GM21737 (cell line): ENCODE data around the gene INPP5B.
"Not testable (repeated sequence)": the region's sequence is repeated elsewhere in the genome, so short reads cannot be mapped to it uniquely, and the experiment has no call there.

ENCODE experiments used
- ATAC-seq: cut with Tn5 transposase; IDR thresholded peaks from one replicate; pipeline ENCODE4 v1.9.1; 2021; ENCODE audit warnings: mild to moderate bottlenecking, moderate library complexity; ENCODE audit not compliant: unreplicated experiment

INPP5B gene

DNA sequence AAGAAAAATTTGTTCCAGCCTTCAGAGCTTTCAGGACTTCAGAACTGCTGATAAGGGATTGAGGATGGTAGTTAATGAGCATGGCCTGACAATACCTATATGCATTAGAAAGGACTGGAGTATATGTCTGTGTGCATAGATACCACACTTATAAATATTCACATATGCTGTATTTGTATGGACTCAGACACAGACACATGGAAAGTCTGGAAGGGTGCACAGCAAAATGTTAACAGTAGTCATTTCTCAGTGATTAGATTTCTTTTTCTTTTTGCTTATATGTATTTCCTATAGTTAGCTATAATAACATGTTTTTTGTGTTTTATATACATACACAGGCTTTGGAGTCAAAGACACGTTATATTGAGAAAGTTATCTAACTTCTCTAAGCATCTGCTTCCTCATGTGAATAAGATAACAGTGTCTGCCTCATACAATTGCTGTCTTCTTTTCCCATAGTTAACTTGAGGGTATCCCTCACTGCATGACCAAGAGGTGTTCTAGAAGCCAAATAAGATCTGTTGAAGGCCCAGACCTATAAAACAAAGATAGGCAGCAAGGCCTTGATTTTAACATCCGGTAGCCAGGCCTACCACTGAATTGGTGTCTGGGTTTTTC lies 31.3 kb downstream of the INPP5B start:
- ATAC-seq, result no peak

DNA sequence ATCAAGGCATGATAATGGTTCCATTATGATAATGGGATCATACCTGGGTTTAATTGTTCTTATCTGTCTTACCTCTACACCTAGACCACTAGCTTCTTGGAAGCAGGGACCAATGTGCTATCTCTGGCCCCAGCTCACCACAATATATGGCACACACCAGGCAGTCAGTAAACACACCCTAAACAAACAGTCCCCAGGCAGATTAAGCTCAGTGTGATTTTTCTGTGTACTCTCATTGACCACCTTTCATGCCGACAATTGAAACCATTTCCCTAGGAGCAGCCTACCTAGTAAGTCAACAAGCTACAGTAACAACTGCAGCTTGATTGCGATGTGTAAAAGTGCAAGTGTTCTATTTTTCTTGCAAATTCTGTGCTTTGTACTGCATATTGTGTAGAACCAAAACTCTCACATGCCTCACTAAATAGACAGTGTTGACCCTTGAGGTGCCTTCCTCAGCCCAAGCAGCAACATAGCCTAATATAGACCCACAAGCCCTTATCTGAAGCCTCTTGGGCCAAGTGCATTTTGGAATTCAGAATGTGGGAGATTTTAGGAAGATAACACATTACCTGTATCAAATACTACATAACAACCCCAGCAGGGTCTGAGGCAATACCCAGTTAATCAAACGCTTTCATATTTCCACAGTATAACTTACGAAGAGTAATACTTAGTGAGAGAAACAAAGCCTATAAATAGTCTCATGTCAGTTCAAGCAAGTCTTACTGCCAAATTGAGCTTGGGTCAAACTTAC lies 32.0 kb downstream of the INPP5B start:
- no peak for ATAC-seq

DNA sequence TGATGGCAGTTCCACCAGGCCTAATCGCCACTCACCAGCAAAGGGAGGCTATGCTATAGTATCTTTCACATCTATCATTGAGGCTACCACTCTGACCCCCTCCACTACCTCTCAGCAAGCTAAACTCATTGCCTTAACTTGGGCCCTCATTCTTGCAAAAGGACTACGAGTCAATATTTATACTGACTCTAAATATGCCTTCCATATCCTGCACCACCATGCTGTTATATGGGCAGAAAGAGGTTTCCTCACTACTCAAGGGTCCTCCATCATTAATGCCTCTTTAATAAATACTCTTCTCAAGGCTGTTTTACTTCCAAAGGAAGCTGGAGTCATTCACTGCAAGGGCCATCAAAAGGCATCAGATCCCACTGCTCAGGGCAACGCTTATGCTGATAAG lies 35.4 kb downstream of the INPP5B start:
- ATAC-seq, result not testable (repeated sequence)

GRCh38 chr1:37910886-37911285 lies 36.0 kb downstream of the INPP5B start:
- not testable (repeated sequence) for ATAC-seq

GRCh38 chr1:37908531-37908930 lies 38.3 kb downstream of the INPP5B start:
- not testable (repeated sequence) for ATAC-seq

GRCh38 chr1:37907416-37908125 lies 39.3 kb downstream of the INPP5B start:
- not testable (repeated sequence) for ATAC-seq

DNA sequence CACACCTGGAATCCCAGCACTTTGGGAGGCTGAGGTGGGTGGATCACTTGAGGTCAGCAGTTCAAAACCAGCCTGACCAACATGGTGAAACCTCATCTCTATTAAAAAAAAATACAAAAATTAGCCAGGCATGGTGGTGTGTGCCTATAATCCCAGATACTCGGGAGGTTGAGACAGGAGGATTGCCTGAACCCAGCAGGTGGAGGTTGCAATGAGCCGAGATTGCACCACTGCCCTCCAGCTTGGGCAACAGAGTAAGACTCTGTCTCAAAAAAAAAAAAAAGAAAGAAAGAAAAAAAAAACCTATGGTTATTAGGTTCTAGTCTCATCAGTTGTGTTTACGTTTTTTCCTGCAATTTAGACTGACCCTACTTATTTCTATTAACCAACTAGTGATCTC lies 40.3 kb downstream of the INPP5B start:
- not testable (repeated sequence) for ATAC-seq

DNA sequence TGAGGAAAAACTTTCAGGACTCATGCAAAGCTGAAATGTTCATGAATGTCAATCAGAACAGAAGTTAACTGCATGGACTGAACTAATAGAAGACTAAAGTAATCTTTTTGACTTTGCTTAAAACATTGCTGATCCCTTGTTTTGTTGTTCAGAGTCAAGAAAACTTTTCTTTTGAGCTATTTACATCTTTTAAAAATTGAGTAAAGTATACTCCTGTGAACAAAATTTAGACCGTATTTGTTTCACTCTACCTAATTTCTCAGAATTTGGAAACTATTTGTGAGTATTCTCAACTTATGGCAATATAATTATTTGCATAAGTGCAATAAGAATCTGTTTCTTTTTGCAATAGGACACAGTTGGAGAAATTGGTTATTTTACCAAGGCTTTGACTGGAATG lies 41.1 kb downstream of the INPP5B start:
- no peak for ATAC-seq

DNA sequence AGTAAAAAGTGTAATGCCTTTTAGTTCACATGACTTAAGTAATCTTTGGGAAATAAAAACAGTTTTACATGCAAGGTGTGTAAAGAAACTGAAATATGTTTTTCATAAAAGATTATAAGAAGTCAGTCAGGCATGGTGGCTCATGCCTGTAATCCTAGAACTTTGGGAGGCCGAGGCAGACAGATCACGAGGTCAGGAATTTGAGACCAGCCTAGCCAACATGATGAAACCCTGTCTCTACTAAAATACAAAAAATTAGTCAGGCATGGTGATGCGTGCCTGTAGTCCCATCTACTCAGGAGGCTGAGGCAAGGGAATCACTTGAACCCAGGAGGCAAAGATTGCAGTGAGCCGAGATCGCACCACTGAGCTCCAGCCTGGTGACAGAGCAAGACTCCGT lies 42.9 kb downstream of the INPP5B start:
- not testable (repeated sequence) for ATAC-seq

- ATAC-seq, result no peak
Measured at GRCh38 chr1:37902983-37903382, 43.9 kb downstream of the INPP5B start.

- ATAC-seq, result no peak
Measured at GRCh38 chr1:37901893-37902225, 45.0 kb downstream of the INPP5B start.

DNA sequence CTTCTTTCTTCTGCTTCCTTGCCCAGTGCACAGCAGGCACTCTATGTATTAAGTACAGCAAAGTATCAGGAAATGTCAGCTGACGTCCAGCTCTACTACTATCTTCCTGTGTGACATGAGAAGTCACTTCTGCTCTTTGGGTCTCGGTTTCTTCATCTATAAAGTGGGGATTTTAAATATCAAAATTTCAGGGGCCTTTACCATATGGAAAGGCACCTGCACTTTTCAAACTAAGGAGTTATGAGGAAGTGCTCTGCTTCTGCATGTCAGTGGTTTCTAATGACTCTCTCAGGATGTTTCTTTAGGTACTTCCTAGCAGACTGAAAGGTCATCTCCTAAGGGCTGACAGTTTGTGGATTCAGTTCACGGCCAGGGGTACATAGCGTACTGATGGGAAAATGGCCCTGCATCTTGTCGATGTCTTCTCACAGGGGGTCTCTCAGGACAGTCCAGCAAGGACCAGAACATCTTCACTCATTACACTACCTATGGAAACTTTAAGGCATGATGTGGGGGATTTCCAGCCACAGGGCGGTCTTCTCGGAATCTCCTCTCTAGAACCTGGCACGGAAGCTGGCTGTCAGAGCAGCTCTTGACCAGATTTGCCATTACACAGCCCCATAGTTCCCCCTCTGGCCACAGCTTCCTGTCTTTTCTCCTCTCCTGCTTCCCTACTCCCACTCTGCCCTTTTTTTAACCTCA lies 45.5 kb downstream of the INPP5B start:
- peak; percentile 65 for ATAC-seq

- not testable (repeated sequence) for ATAC-seq
Measured at GRCh38 chr1:37897563-37897962, 49.3 kb downstream of the INPP5B start.

GRCh38 chr1:37893673-37894072 lies 53.2 kb downstream of the INPP5B start:
- ATAC-seq, result no peak

DNA sequence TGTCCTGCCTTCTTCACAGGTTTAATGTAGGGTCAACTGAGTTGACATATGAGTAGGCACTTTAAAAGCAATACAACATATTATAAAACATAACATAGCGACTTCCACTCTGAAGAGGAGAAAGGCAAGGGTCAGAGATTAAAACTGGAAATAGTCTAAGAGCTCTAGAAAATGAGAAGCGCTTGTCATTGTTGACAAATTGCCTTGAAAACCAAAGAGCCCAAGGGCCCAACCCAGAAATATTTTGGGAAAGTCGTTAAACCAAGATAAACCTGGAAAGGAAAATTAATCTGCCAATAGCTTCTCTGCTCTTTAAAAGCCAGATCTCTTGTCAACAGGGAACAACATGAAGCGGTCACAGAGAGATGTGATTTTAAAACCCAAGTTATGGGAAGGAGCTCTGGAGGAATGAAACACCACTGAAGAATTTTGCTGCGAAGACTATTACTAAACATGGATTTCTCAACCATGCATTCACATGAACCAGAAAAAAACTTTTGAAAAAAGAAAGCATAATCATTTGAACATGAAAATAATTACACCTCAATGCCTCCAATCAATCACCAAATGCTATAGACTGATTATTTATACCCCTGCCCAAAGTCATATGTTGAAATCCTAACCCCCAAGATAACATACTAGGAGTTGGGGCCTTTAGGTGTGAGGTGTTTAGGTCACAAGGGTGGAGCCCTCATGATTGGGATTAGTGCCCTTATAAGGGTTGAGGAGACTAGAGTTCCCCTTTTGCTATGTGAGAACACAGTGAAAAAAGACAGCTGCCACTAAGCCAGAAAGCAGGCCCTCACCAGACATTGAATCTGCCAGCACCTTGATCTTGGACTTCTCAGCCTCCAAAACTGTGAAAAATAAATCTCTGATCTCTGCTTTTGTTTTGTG lies 54.5 kb downstream of the INPP5B start:
- no peak for ATAC-seq

- ATAC-seq, result no peak
Measured at GRCh38 chr1:37890378-37891014, 56.4 kb downstream of the INPP5B start.

GRCh38 chr1:37888022-37888700 lies 58.7 kb downstream of the INPP5B start:
- ATAC-seq, result no peak

DNA sequence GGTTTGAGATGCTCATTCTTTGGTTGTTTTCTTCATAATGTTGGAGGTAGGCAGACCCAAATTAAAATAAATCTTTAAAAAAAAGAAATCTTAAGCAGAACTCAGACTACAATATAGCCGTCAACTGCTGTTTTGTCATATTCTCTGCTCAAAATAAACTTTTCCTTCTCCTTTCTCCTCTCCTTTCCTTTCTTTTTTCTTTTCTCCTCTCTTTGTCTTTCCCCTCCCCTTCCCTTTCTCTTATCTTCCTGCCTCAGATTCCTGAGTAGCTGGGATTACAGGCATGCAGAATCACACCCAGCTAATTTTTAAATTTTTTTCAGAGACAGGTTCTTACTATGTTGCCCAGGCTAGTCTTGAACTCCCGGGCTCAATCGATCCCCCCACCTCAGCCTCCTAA lies 62.7 kb downstream of the INPP5B start:
- no peak for ATAC-seq

DNA sequence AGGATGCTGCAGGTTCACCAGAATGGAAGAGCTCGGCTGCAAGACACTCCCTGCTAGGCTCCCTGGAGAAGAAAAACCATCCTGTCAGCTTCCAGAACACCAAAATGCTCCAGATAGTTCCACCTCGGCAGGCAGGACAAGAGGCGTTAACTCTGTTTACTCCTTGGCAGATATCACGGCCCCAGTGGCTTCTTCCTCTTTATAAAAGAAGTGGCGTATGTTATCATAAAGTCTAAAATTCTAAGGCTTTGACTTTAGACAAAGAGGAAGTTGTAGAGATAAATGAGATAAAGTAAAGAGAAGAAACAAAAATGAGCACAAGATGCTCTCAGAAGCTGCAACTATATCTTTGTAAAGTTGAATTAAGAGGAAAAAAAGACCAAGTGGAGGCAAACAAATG lies 63.2 kb downstream of the INPP5B start:
- ATAC-seq, result no peak
